ENCODE data around the gene CPSF3. TPM values are rescaled to one million over a fixed set of nuclear protein-coding genes. Genes with fewer than 3 reads are reported as not detected.

Gene CPSF3
- total RNA-seq, 1 donor, result 38.4 TPM

GRCh38 chr2:9441556-9441955 lies 18.1 kb downstream of the CPSF3 start:
- H4K20me1 ChIP-seq (ENCODE audit: insufficient read depth, low read length), result no peaks in the 10 kb centered on the region
- H3K9me3 ChIP-seq (ENCODE audit: low read depth, low read length), result no peaks in the 10 kb centered on the region
- no peak for DNase-seq (ENCODE audit: insufficient read length, low spot score, missing footprints)
- H3K4me1 ChIP-seq (ENCODE audit: insufficient read depth, low read length), result peaks cover 19% of the 10 kb centered on the region
- no peaks in the 10 kb centered on the region for H3K79me2 ChIP-seq (ENCODE audit: insufficient read depth, low read length)
- H3K27me3 ChIP-seq (ENCODE audit: insufficient read depth, low read length), result no peaks in the 10 kb centered on the region
- no peak for TF ChIP-seq CTCF (IDR thresholded peaks at IDR 0.05; ENCODE audit: extremely low read depth, low read depth, low read length)
- H2AFZ ChIP-seq (ENCODE audit: low read length), result no peak overlapping the region
- H3K36me3 ChIP-seq (ENCODE audit: insufficient read depth, low read length), result peaks cover 54% of the 10 kb centered on the region
- H3K27ac ChIP-seq (ENCODE audit: low read depth, low read length), result peak overlapping the region; percentile 29
- no peak overlapping the region for H3K4me3 ChIP-seq (ENCODE audit: insufficient read depth, low read length)
- H3K4me2 ChIP-seq (ENCODE audit: insufficient read depth, low read length), result no peak overlapping the region

- Histone ChIP-seq H3K36me3 (ENCODE audit: insufficient read depth, low read length) (peaks cover 48% of the 10 kb centered on the region), H3K79me2 (ENCODE audit: insufficient read depth, low read length) (no peaks in the 10 kb centered on the region), H3K4me2 (ENCODE audit: insufficient read depth, low read length) (no peak overlapping the region), H3K4me1 (ENCODE audit: insufficient read depth, low read length) (peaks cover 19% of the 10 kb centered on the region), H2AFZ (ENCODE audit: low read length) (no peak overlapping the region), H3K27me3 (ENCODE audit: insufficient read depth, low read length) (no peaks in the 10 kb centered on the region), H3K27ac (ENCODE audit: low read depth, low read length) (no peak overlapping the region), H4K20me1 (ENCODE audit: insufficient read depth, low read length) (no peaks in the 10 kb centered on the region), H3K4me3 (ENCODE audit: insufficient read depth, low read length) (no peak overlapping the region), H3K9me3 (ENCODE audit: low read depth, low read length) (no peaks in the 10 kb centered on the region)
- no peak for DNase-seq (ENCODE audit: insufficient read length, low spot score, missing footprints)
- no peak for TF ChIP-seq CTCF (IDR thresholded peaks at IDR 0.05; ENCODE audit: extremely low read depth, low read depth, low read length)
These were observed 20.1 kb downstream of the CPSF3 start for GRCh38 chr2:9443526-9443925.

- Histone ChIP-seq H4K20me1 (ENCODE audit: insufficient read depth, low read length) (no peaks in the 10 kb centered on the region), H3K4me3 (ENCODE audit: insufficient read depth, low read length) (no peak overlapping the region), H3K27ac (ENCODE audit: low read depth, low read length) (no peak overlapping the region), H3K36me3 (ENCODE audit: insufficient read depth, low read length) (peaks cover 50% of the 10 kb centered on the region), H3K9me3 (ENCODE audit: low read depth, low read length) (no peaks in the 10 kb centered on the region), H3K4me2 (ENCODE audit: insufficient read depth, low read length) (no peak overlapping the region), H3K79me2 (ENCODE audit: insufficient read depth, low read length) (no peaks in the 10 kb centered on the region), H3K27me3 (ENCODE audit: insufficient read depth, low read length) (no peaks in the 10 kb centered on the region), H2AFZ (ENCODE audit: low read length) (no peak overlapping the region), H3K4me1 (ENCODE audit: insufficient read depth, low read length) (peaks cover 12% of the 10 kb centered on the region)
- DNase-seq (ENCODE audit: insufficient read length, low spot score, missing footprints), result no peak
- no peak for TF ChIP-seq CTCF (IDR thresholded peaks at IDR 0.05; ENCODE audit: extremely low read depth, low read depth, low read length)
These were observed 21.6 kb downstream of the CPSF3 start for GRCh38 chr2:9445089-9445488.

GRCh38 chr2:9451231-9451630 lies 27.8 kb downstream of the CPSF3 start:
- no peak for DNase-seq (ENCODE audit: insufficient read length, low spot score, missing footprints)
- no peak for TF ChIP-seq CTCF (IDR thresholded peaks at IDR 0.05; ENCODE audit: extremely low read depth, low read depth, low read length)
- Histone ChIP-seq H2AFZ (ENCODE audit: low read length) (no peak overlapping the region), H3K27me3 (ENCODE audit: insufficient read depth, low read length) (no peaks in the 10 kb centered on the region), H3K27ac (ENCODE audit: low read depth, low read length) (no peak overlapping the region), H3K4me2 (ENCODE audit: insufficient read depth, low read length) (no peak overlapping the region), H4K20me1 (ENCODE audit: insufficient read depth, low read length) (no peaks in the 10 kb centered on the region), H3K36me3 (ENCODE audit: insufficient read depth, low read length) (peaks cover 31% of the 10 kb centered on the region), H3K9me3 (ENCODE audit: low read depth, low read length) (no peaks in the 10 kb centered on the region), H3K4me3 (ENCODE audit: insufficient read depth, low read length) (no peak overlapping the region), H3K4me1 (ENCODE audit: insufficient read depth, low read length) (no peaks in the 10 kb centered on the region), H3K79me2 (ENCODE audit: insufficient read depth, low read length) (no peaks in the 10 kb centered on the region)
